SH-SY5Y (cell line): ENCODE results near the gene AFF3.

ENCODE experiments used
- GATA2 ChIP-seq: IDR thresholded peaks from 2 replicates; pipeline ENCODE4 v1.6.1; 2011; ENCODE audit warnings: mild to moderate bottlenecking, low read depth, low read length
- GATA3 ChIP-seq: IDR thresholded peaks from 2 replicates; pipeline ENCODE4 v1.6.1; 2011; ENCODE audit warnings: low read depth, mild to moderate bottlenecking, low read length, moderate library complexity

GRCh38 chr2:99623035-99623434 is 519.4 kb downstream of the AFF3 start:
- no peak for TF ChIP-seq GATA3
- TF ChIP-seq GATA2, result no peak
